Lower lobe of right lung (tissue), 2 donors: ENCODE data around the gene POU2F1. TPM values are rescaled to one million over a fixed set of nuclear protein-coding genes. Genes with fewer than 3 reads are reported as not detected.

ENCODE experiments used
- ATAC-seq, 2 donors: fragments of 200-7000 bp; cut with Tn5 transposase; one replicate each; pipeline ENCODE4 v1.9.1; 2020 to 2022; ENCODE audit warnings: mild to moderate bottlenecking in 2 of 2, moderate library complexity in 2 of 2
- DNase-seq: peaks from one replicate; pipeline ENCODE4 v3.0.0-alpha.2; 2020
- H3K27ac ChIP-seq: fragments of 200-600 bp; one replicate; pipeline ENCODE4 v1.8.0; 2022
- H3K27me3 ChIP-seq: fragments of 200-600 bp; one replicate; pipeline ENCODE4 v1.8.0; 2022; ENCODE audit warnings: low read depth
- H3K36me3 ChIP-seq: fragments of 200-600 bp; one replicate; pipeline ENCODE4 v1.8.0; 2022; ENCODE audit warnings: mild to moderate bottlenecking
- H3K4me1 ChIP-seq: fragments of 200-600 bp; one replicate; pipeline ENCODE4 v1.8.0; 2022
- H3K4me3 ChIP-seq: fragments of 200-600 bp; one replicate; pipeline ENCODE4 v1.8.0; 2022; ENCODE audit warnings: mild to moderate bottlenecking
- H3K9me3 ChIP-seq: fragments of 200-600 bp; one replicate; pipeline ENCODE4 v1.8.0; 2022
- CTCF ChIP-seq: fragments of 200-600 bp; IDR thresholded peaks from one replicate; pipeline ENCODE4 v1.8.0; 2022; ENCODE audit warnings: antibody characterized with exemption, mild to moderate bottlenecking
- intact Hi-C: fragments of 100-400 bp; cut with DNase I; formaldehyde crosslinking; loops from one replicate; pipeline ENCODE4 v1.11.0; 2022
- total RNA-seq: library from RNA; stranded (reverse); fragmentation: NEBNext Ultra II Directional; extraction: Animal tissue kit (Norgen Biotek cat#: 25700); gene quantifications from one replicate; pipeline ENCODE4 v1.2.1, GENCODE V29; 2021
- donor health status: DM: no; HTN: yes; CAD: no; lungs with severe emphysema.

The POU2F1 gene
- total RNA-seq, 1 donor from 2014 or later, result 20.1 TPM

GRCh38 chr1:167331650-167332049 is 111.0 kb downstream of the POU2F1 start:
- no peaks in the 10 kb centered on the region for H3K27me3 ChIP-seq
- H3K36me3 ChIP-seq, result no peaks in the 10 kb centered on the region
- H3K4me1 ChIP-seq, result peaks cover 15% of the 10 kb centered on the region
- ATAC-seq (no peak), DNase-seq (no peak)
- H3K4me3 ChIP-seq, result no peak overlapping the region
- no peak overlapping the region for H3K27ac ChIP-seq
- intact Hi-C loops, result no loop called here
- TF ChIP-seq CTCF, result no peak
- no peaks in the 10 kb centered on the region for H3K9me3 ChIP-seq

- TF ChIP-seq CTCF, result no peak
- no peaks in the 10 kb centered on the region for H3K27me3 ChIP-seq
- DNase-seq (no peak), ATAC-seq (peak in 1 of 2 donors; percentile 53)
- no peaks in the 10 kb centered on the region for H3K36me3 ChIP-seq
- no peak overlapping the region for H3K27ac ChIP-seq
- H3K4me3 ChIP-seq, result no peak overlapping the region
- peaks cover 15% of the 10 kb centered on the region for H3K4me1 ChIP-seq
- intact Hi-C loops, result no loop called here
- peaks cover 4% of the 10 kb centered on the region for H3K9me3 ChIP-seq
These were observed 111.8 kb downstream of the POU2F1 start for GRCh38 chr1:167332503-167332902.

GRCh38 chr1:167333124-167333523 is 112.4 kb downstream of the POU2F1 start:
- intact Hi-C loops, result no loop called here
- no peak overlapping the region for H3K4me3 ChIP-seq
- no peaks in the 10 kb centered on the region for H3K36me3 ChIP-seq
- peaks cover 15% of the 10 kb centered on the region for H3K4me1 ChIP-seq
- no peaks in the 10 kb centered on the region for H3K27me3 ChIP-seq
- peaks cover 4% of the 10 kb centered on the region for H3K9me3 ChIP-seq
- ATAC-seq (no peak), DNase-seq (no peak)
- TF ChIP-seq CTCF, result no peak
- no peak overlapping the region for H3K27ac ChIP-seq

- ATAC-seq, result no peak
- H3K27me3 ChIP-seq, result no peaks in the 10 kb centered on the region
- no peak for TF ChIP-seq CTCF
These were observed 113.0 kb downstream of the POU2F1 start for GRCh38 chr1:167333703-167334102.

GRCh38 chr1:167339405-167339804 is 118.7 kb downstream of the POU2F1 start:
- TF ChIP-seq CTCF, result no peak
- H3K27ac ChIP-seq, result no peak overlapping the region
- ATAC-seq (no peak), DNase-seq (no peak)
- H3K27me3 ChIP-seq, result no peaks in the 10 kb centered on the region
- no peaks in the 10 kb centered on the region for H3K4me1 ChIP-seq
- H3K36me3 ChIP-seq, result no peaks in the 10 kb centered on the region
- H3K4me3 ChIP-seq, result no peak overlapping the region
- intact Hi-C loops, result no loop called here
- H3K9me3 ChIP-seq, result peaks cover 4% of the 10 kb centered on the region

More at GRCh38 chr1:167333703-167334102, 113.0 kb downstream of the POU2F1 start:
- Histone ChIP-seq H3K27ac (no peak overlapping the region), H3K9me3 (peaks cover 4% of the 10 kb centered on the region), H3K4me3 (no peak overlapping the region), H3K4me1 (peaks cover 15% of the 10 kb centered on the region), H3K36me3 (no peaks in the 10 kb centered on the region)
- DNase-seq, result no peak
- intact Hi-C loops, result no loop called here

GRCh38 chr1:167342846-167343245 is 122.2 kb downstream of the POU2F1 start:
- Histone ChIP-seq H3K36me3 (no peaks in the 10 kb centered on the region), H3K27me3 (no peaks in the 10 kb centered on the region), H3K4me1 (no peaks in the 10 kb centered on the region), H3K9me3 (no peaks in the 10 kb centered on the region), H3K27ac (no peak overlapping the region), H3K4me3 (no peak overlapping the region)
- no peak for DNase-seq
- intact Hi-C loops, result no loop called here
- ATAC-seq, result peak; percentile 62 to 86
- peak; percentile 19 for TF ChIP-seq CTCF
